Activated CD8-positive, alpha-beta memory T cell treated with anti-CD3 and anti-CD28 coated beads for 36 hours (primary cell): ENCODE measurements around the gene ADH1B. TPM values are rescaled to one million over a fixed set of nuclear protein-coding genes. Genes with fewer than 3 reads are reported as not detected.

Source experiments
- CTCF ChIA-PET: fragments of 350-600 bp; sonication (Branson Sonifier 250); formaldehyde crosslinking; loops from one replicate; lab custom pipeline; 2021; ENCODE audit warnings: antibody characterized with exemption; lab: Charles Lee
- POLR2A ChIA-PET: fragments of 350-600 bp; sonication (Branson Sonifier 250); formaldehyde crosslinking; loops from one replicate; lab custom pipeline; 2021; ENCODE audit warnings: antibody characterized with exemption; lab: Charles Lee
- total RNA-seq, 2 experiments: library from RNA; stranded (reverse); gene quantifications; one replicate each; pipeline ENCODE4 v1.2.3, GENCODE V29; 2021

The ADH1B gene
- total RNA-seq, 2 experiments from 2014 or later, result not detected

DNA sequence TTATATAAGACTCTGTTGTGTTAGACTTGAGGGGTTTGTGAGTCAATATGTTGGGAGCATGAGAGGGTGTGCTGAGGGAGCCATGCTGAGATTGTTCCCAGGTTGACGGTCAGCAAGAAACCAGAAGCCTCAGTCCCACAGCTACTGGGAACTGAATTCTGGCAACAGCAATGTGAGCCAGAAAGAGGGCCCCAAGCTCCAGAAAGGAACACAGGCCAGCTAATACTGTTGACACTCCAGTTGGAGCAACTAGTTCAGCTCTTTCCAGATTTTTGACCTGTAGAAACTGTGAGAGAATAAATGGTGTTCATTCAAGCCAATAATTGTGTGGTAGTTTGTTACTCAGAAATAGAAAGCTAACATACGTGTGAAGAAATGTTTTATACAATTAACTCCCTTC, 47.5 kb downstream of the ADH1B start:
- ChIA-PET POLR2A (no interaction called here), CTCF (no interaction called here)

DNA sequence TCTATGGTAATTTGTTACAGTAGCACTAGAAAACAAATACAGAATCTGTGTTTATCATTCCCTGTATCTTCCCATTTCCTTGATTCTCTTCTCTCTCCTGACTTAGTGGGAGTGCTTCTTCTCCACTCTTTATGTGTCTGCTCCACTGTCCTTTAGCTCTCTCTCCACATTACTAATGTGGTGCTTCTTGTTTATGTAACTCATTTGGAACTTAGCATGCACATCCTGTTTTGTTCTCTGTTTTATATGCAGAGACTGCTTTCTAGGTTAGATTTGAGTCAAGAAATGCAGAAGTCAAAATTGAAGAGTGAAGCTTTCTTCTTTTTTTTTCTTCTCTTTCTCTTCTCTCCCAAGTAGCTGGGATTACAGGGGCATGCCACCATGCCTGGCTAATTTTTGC, 56.3 kb downstream of the ADH1B start:
- CTCF ChIA-PET, result no interaction called here
- POLR2A ChIA-PET, result no interaction called here

Other genes starting within 250 kb of the ADH1B start
- 100 to 1,000 TPM; 108 to 109 TPM for gene ADH5, start 232.6 kb downstream of the ADH1B start, total RNA-seq
- not detected for gene ADH4, start 177.1 kb downstream of the ADH1B start, total RNA-seq
- gene ADH6, start 102.2 kb downstream of the ADH1B start, total RNA-seq, result not detected
- not detected for gene ADH1A, start 30.4 kb downstream of the ADH1B start, total RNA-seq
- not detected for gene ADH1C, start 31.3 kb upstream of the ADH1B start, total RNA-seq
- gene ADH7, start 113.9 kb upstream of the ADH1B start, total RNA-seq, result not detected
- not detected for gene C4orf17, start 189.6 kb upstream of the ADH1B start, total RNA-seq
- gene TRMT10A, start 242.6 kb upstream of the ADH1B start, total RNA-seq, result 1 to 10 TPM; 7.6 to 8.7 TPM